Measurements from ENCODE around the gene ADPRM.

DNA sequence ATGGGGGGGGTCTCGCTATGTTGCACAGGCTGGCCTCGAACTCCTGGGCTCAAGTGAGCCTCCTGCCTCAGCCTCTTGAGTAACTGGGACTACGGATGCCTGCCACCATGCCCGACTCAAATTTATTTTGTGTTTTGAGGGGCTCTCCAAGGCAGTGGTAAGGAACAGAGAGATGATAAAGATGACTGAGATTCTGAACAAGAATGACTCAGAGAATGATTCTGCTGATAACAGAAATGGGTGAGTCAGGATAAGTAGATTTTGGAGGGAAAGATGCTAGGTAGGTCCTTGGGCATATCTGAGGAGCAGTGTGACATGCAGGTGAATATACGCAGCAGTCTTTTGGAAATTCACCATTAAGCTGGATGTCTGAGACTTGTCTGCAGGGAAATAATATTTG is 29.8 kb downstream of the ADPRM start:
- TF ChIP-seq, protein P1, sequence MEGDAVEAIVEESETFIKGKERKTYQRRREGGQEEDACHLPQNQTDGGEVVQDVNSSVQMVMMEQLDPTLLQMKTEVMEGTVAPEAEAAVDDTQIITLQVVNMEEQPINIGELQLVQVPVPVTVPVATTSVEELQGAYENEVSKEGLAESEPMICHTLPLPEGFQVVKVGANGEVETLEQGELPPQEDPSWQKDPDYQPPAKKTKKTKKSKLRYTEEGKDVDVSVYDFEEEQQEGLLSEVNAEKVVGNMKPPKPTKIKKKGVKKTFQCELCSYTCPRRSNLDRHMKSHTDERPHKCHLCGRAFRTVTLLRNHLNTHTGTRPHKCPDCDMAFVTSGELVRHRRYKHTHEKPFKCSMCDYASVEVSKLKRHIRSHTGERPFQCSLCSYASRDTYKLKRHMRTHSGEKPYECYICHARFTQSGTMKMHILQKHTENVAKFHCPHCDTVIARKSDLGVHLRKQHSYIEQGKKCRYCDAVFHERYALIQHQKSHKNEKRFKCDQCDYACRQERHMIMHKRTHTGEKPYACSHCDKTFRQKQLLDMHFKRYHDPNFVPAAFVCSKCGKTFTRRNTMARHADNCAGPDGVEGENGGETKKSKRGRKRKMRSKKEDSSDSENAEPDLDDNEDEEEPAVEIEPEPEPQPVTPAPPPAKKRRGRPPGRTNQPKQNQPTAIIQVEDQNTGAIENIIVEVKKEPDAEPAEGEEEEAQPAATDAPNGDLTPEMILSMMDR (conservative IDR thresholded peaks at IDR 0.05 in 1 of 2, IDR thresholded peaks at IDR 0.05 in 1 of 2; ENCODE audit: low read depth in 1 of 2, low read length in 2 of 2), result no peak
- TF ChIP-seq EZH2 (IDR thresholded peaks at IDR 0.05; ENCODE audit: low read length, missing control alignments), result no peak
